ENCODE measurements around the gene PDIA2.

GRCh38 chr16:284204-285120 lies 1.5 kb downstream of the PDIA2 start:
- TF ChIP-seq EZH2phosphoT487 (IDR thresholded peaks at IDR 0.05; ENCODE audit: insufficient read depth, low read depth) (no peak), EZH2 (IDR thresholded peaks at IDR 0.05; ENCODE audit: insufficient read depth, poor library complexity, severe bottlenecking) (no peak)

Measured in GM23248 (cell line).